Measurements from ENCODE around the gene KAT8. TPM values are rescaled to one million over a fixed set of nuclear protein-coding genes. Genes with fewer than 3 reads are reported as not detected.

The KAT8 gene
- total RNA-seq, 1 donor from 2014 or later: 33.5 TPM

DNA sequence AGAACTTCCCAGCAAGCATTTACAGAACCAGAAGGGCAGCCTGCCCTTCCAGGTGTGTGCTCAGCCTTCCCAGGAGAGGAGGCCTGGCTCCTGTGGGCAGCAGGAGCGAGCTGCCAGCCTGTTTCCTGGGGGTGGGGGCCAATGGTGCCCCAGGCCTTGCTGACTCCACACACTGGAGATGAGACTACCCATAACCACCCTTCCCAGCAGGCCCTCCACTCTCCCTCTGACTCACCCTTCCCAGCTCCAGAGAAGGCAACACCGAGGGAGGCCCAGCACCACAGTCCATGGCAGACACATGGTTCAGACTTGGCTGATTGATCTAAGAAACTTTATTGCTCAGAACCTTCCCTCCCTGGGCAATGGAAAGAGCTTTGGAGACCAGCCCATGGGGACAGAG lies 26.9 kb upstream of the KAT8 start:
- no peak overlapping the region for H3K4me3 Mint-ChIP-seq (ENCODE audit: unreplicated experiment)
- FAIRE-seq (no peak), DNase-seq (ENCODE audit: low read depth) (peak; percentile 26)
- Histone ChIP-seq H3K9ac (ENCODE audit: low read length) (peak overlapping the region; percentile 20), H4K20me1 (ENCODE audit: insufficient read depth, low read length) (peaks cover 21% of the 10 kb centered on the region), H3K4me3 (ENCODE audit: insufficient read depth, low read depth, low read length) (no peak overlapping the region), H3K79me2 (ENCODE audit: insufficient read depth, low read length) (peaks cover 48% of the 10 kb centered on the region), H2AFZ (ENCODE audit: low read depth, low read length) (no peak overlapping the region), H3K27ac (ENCODE audit: low read depth, low read length) (peak overlapping the region; percentile 16), H3K9me3 (ENCODE audit: insufficient read depth, low read depth, low read length) (no peaks in the 10 kb centered on the region), H3K4me1 (ENCODE audit: insufficient read depth, low read length) (peaks cover 8% of the 10 kb centered on the region), H3K27me3 (ENCODE audit: insufficient read depth, low read length) (no peaks in the 10 kb centered on the region), H3K36me3 (ENCODE audit: insufficient read depth, low read length) (peaks cover 8% of the 10 kb centered on the region), H3K4me2 (ENCODE audit: low read length) (no peak overlapping the region)
- H3K4me1 Mint-ChIP-seq (ENCODE audit: low read depth, unreplicated experiment): peaks cover 7% of the 10 kb centered on the region
- H3K36me3 Mint-ChIP-seq (ENCODE audit: low read depth, unreplicated experiment): peaks cover 7% of the 10 kb centered on the region
- H3K27ac Mint-ChIP-seq (ENCODE audit: unreplicated experiment): peak overlapping the region; percentile 24
- no peaks in the 10 kb centered on the region for H3K9me3 Mint-ChIP-seq (ENCODE audit: unreplicated experiment)
- TF ChIP-seq EZH2 (IDR thresholded peaks at IDR 0.05; ENCODE audit: insufficient read depth, low read length): no peak
- TF ChIP-seq, protein P1, sequence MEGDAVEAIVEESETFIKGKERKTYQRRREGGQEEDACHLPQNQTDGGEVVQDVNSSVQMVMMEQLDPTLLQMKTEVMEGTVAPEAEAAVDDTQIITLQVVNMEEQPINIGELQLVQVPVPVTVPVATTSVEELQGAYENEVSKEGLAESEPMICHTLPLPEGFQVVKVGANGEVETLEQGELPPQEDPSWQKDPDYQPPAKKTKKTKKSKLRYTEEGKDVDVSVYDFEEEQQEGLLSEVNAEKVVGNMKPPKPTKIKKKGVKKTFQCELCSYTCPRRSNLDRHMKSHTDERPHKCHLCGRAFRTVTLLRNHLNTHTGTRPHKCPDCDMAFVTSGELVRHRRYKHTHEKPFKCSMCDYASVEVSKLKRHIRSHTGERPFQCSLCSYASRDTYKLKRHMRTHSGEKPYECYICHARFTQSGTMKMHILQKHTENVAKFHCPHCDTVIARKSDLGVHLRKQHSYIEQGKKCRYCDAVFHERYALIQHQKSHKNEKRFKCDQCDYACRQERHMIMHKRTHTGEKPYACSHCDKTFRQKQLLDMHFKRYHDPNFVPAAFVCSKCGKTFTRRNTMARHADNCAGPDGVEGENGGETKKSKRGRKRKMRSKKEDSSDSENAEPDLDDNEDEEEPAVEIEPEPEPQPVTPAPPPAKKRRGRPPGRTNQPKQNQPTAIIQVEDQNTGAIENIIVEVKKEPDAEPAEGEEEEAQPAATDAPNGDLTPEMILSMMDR (IDR thresholded peaks at IDR 0.05; ENCODE audit: insufficient read depth, low read depth, low read length): no peak
- H3K27me3 Mint-ChIP-seq (ENCODE audit: low read depth, unreplicated experiment): no peaks in the 10 kb centered on the region

DNA sequence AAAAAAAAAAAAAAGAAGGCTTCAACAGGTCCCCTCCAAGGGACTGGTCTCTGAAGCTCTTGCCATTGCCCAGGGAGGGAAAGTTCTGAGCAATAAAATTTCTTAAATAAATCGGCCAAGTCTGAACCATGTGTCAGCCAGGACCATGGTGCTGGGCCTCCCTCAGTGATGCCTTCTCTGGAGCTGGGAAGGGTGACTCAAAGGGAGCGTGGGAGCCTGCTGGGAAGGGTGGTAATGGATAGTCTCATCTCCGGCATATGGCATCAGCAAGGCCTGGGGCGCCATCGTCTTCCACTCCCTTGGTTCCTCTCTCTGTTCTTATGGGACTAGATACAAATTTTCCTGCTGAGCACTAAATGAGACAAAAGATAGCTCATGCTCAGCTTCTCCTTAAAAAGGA lies 25.1 kb upstream of the KAT8 start:
- peak overlapping the region; percentile 87 for H3K9ac ChIP-seq (ENCODE audit: low read length)
- Mint-ChIP-seq H3K9me3 (ENCODE audit: unreplicated experiment) (no peaks in the 10 kb centered on the region), H3K4me3 (ENCODE audit: unreplicated experiment) (peak overlapping the region; percentile 74), H3K27ac (ENCODE audit: unreplicated experiment) (no peak overlapping the region), H3K36me3 (ENCODE audit: low read depth, unreplicated experiment) (peaks cover 7% of the 10 kb centered on the region), H3K27me3 (ENCODE audit: low read depth, unreplicated experiment) (no peaks in the 10 kb centered on the region), H3K4me1 (ENCODE audit: low read depth, unreplicated experiment) (peaks cover 10% of the 10 kb centered on the region)
- no peaks in the 10 kb centered on the region for H3K27me3 ChIP-seq (ENCODE audit: insufficient read depth, low read length)
- peaks cover 48% of the 10 kb centered on the region for H3K79me2 ChIP-seq (ENCODE audit: insufficient read depth, low read length)
- H3K4me2 ChIP-seq (ENCODE audit: low read length): peak overlapping the region; percentile 97
- H3K4me3 ChIP-seq (ENCODE audit: insufficient read depth, low read depth, low read length): no peak overlapping the region
- DNase-seq (ENCODE audit: low read depth) (peak; percentile 18), FAIRE-seq (no peak)
- TF ChIP-seq, protein P1 (IDR thresholded peaks at IDR 0.05; ENCODE audit: insufficient read depth, low read depth, low read length): no peak
- no peak for TF ChIP-seq EZH2 (IDR thresholded peaks at IDR 0.05; ENCODE audit: insufficient read depth, low read length)
- peaks cover 4% of the 10 kb centered on the region for H3K4me1 ChIP-seq (ENCODE audit: insufficient read depth, low read length)
- H3K36me3 ChIP-seq (ENCODE audit: insufficient read depth, low read length): peaks cover 8% of the 10 kb centered on the region
- H3K27ac ChIP-seq (ENCODE audit: low read depth, low read length): no peak overlapping the region
- no peaks in the 10 kb centered on the region for H3K9me3 ChIP-seq (ENCODE audit: insufficient read depth, low read depth, low read length)
- H4K20me1 ChIP-seq (ENCODE audit: insufficient read depth, low read length): peaks cover 15% of the 10 kb centered on the region
- H2AFZ ChIP-seq (ENCODE audit: low read depth, low read length): no peak overlapping the region

DNA sequence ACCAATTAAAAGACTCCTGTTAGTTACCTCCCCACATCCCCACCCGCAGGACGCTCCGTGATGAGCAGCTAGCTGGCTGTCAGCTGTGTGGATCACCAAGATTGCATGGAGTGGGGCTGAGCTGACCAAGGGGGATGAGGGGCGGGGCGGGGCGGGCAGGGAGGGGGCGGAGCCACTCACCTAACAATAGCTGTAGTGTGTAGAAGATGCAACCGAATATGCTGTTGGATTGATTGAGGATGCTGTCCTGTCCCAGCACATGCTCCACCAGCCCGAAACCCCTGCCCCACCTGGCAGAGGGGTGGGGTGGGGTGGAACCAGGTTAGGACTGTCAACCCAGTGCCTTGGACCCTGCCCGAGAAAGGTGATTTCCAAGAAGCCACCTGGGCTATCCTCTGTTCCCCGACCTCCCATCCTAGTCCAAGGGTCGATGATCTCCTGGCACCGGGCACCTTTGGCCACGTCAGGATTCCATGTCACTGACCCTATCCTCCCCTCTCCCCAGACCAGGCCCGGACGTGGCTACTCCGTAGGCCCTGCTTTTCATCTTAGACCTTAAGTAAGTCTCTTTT lies 24.2 kb upstream of the KAT8 start:
- Mint-ChIP-seq H3K9me3 (ENCODE audit: unreplicated experiment) (no peaks in the 10 kb centered on the region), H3K4me1 (ENCODE audit: low read depth, unreplicated experiment) (peaks cover 10% of the 10 kb centered on the region), H3K4me3 (ENCODE audit: unreplicated experiment) (peak overlapping the region; percentile 98), H3K36me3 (ENCODE audit: low read depth, unreplicated experiment) (peaks cover 5% of the 10 kb centered on the region), H3K27me3 (ENCODE audit: low read depth, unreplicated experiment) (no peaks in the 10 kb centered on the region), H3K27ac (ENCODE audit: unreplicated experiment) (no peak overlapping the region)
- H3K27me3 ChIP-seq (ENCODE audit: insufficient read depth, low read length): no peaks in the 10 kb centered on the region
- H3K79me2 ChIP-seq (ENCODE audit: insufficient read depth, low read length): peaks cover 48% of the 10 kb centered on the region
- DNase-seq (ENCODE audit: low read depth) (no peak), FAIRE-seq (no peak)
- peak overlapping the region; percentile 97 for H3K4me2 ChIP-seq (ENCODE audit: low read length)
- peaks cover 15% of the 10 kb centered on the region for H4K20me1 ChIP-seq (ENCODE audit: insufficient read depth, low read length)
- peaks cover 4% of the 10 kb centered on the region for H3K4me1 ChIP-seq (ENCODE audit: insufficient read depth, low read length)
- TF ChIP-seq, protein P1 (IDR thresholded peaks at IDR 0.05; ENCODE audit: insufficient read depth, low read depth, low read length): no peak
- no peak for TF ChIP-seq EZH2 (IDR thresholded peaks at IDR 0.05; ENCODE audit: insufficient read depth, low read length)
- peak overlapping the region; percentile 87 for H3K9ac ChIP-seq (ENCODE audit: low read length)
- peaks cover 8% of the 10 kb centered on the region for H3K36me3 ChIP-seq (ENCODE audit: insufficient read depth, low read length)
- no peaks in the 10 kb centered on the region for H3K9me3 ChIP-seq (ENCODE audit: insufficient read depth, low read depth, low read length)
- peak overlapping the region; percentile 93 for H3K4me3 ChIP-seq (ENCODE audit: insufficient read depth, low read depth, low read length)
- no peak overlapping the region for H2AFZ ChIP-seq (ENCODE audit: low read depth, low read length)
- H3K27ac ChIP-seq (ENCODE audit: low read depth, low read length): peak overlapping the region; percentile 18
